ENCODE measurements around the gene DDX18.

DDX18 gene

DNA sequence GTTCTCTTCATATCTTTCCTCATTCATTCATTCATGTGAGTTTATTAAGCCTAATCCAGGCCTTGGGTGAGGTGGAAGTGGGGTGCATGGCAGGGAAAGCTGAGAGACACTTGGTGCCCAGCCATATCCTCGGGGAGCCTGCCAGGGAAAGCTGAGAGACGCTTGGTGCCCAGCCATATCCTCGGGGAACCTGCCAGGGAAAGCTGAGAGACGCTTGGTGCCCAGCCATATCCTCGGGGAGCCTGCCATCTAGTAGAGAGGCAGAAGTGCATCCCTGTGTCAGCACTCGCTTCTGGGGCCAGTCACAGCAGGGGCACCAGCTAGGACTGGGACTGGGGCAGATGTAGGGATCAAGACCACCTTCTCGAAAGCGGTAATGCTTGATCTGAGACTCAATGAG lies 39.4 kb downstream of the DDX18 start:
- Histone ChIP-seq H3K27ac (no peak overlapping the region), H3K36me3 (replicated peaks) (no peaks in the 10 kb centered on the region), H3K4me3 (ENCODE audit: low read depth, low read length) (no peak overlapping the region), H3K27me3 (replicated peaks) (no peaks in the 10 kb centered on the region)
- no peak for DNase-seq
- TF ChIP-seq CTCF (IDR thresholded peaks at IDR 0.05; ENCODE audit: low read depth, low read length, missing control alignments): no peak
- in situ Hi-C loops (cut with HindIII; ENCODE audit: low pct_ligation_motif_present, low sequenced_read_pairs): no loop called here

DNA sequence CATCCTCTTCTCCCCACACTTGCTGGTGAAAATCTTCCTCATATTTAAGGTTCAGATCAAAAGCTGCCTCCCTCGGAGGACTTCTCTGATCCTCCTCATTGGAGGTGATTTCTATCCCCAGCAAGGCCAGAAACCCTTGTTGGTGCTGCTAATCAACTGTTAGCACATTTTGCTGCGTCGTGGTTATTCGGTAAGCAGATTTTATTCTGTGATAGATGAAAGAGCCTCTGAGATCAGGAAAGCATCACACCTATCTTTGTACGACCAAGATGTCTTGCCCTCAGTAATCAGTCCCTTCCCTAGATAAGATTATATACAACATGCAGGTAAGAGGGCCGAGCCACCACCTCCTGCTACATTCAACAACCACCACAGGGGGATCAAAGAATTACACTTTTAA lies 40.1 kb downstream of the DDX18 start:
- H3K27ac ChIP-seq: no peak overlapping the region
- H3K36me3 ChIP-seq (replicated peaks): no peaks in the 10 kb centered on the region
- DNase-seq: no peak
- no peaks in the 10 kb centered on the region for H3K27me3 ChIP-seq (replicated peaks)
- TF ChIP-seq CTCF (IDR thresholded peaks at IDR 0.05; ENCODE audit: low read depth, low read length, missing control alignments): no peak
- in situ Hi-C loops (cut with HindIII; ENCODE audit: low pct_ligation_motif_present, low sequenced_read_pairs): no loop called here
- H3K4me3 ChIP-seq (ENCODE audit: low read depth, low read length): no peak overlapping the region

- Histone ChIP-seq H3K36me3 (replicated peaks) (no peaks in the 10 kb centered on the region), H3K27me3 (replicated peaks) (no peaks in the 10 kb centered on the region), H3K4me3 (ENCODE audit: low read depth, low read length) (no peak overlapping the region), H3K27ac (peak overlapping the region; percentile 71)
- TF ChIP-seq CTCF (IDR thresholded peaks at IDR 0.05; ENCODE audit: low read depth, low read length, missing control alignments): no peak
- in situ Hi-C loops (cut with HindIII; ENCODE audit: low pct_ligation_motif_present, low sequenced_read_pairs): no loop called here
- DNase-seq: no peak
Observed at GRCh38 chr2:117855886-117856285, 41.4 kb downstream of the DDX18 start.

DNA sequence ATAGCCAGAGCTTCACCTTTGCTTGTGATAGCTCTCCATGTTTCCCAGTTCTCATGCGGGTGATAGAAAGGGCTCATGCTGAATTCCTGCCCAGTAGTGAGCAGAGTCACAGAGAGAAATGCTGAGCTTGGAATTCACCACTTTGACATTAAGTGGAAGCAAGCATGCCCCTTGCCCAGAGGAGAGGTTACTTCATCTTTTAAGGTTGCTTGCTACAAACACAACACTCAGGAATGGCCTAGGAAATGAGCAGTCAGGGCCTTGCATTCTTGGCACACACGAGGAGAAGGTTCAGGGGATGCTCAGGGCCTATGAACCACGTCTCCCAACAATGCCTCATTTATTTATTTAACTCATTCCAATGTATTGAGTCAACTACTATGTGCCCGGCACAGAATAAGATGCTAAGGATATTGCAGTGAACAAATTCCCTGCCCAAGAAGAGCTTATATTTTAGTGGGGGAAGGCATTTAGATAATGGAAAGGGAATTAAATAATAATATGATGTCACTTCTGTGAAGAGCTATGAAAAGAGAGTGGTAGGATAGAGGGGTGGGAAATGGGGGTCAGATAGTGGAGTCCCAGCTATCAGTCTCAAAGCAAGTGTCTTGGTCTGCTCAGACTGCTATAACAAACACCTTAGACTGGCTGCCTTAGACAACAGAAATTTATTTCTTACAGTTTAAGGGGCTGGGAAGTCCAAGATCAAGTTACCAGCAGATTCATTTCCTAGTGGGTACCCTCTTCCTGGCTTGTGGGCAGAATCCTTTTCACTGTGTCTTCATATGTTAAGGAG lies 42.1 kb downstream of the DDX18 start:
- peak; percentile 91 for DNase-seq
- H3K27me3 ChIP-seq (replicated peaks): no peaks in the 10 kb centered on the region
- H3K4me3 ChIP-seq (ENCODE audit: low read depth, low read length): no peak overlapping the region
- in situ Hi-C loops (cut with HindIII; ENCODE audit: low pct_ligation_motif_present, low sequenced_read_pairs): no loop called here
- peak overlapping the region; percentile 71 for H3K27ac ChIP-seq
- no peak for TF ChIP-seq CTCF (IDR thresholded peaks at IDR 0.05; ENCODE audit: low read depth, low read length, missing control alignments)
- no peaks in the 10 kb centered on the region for H3K36me3 ChIP-seq (replicated peaks)

DNA sequence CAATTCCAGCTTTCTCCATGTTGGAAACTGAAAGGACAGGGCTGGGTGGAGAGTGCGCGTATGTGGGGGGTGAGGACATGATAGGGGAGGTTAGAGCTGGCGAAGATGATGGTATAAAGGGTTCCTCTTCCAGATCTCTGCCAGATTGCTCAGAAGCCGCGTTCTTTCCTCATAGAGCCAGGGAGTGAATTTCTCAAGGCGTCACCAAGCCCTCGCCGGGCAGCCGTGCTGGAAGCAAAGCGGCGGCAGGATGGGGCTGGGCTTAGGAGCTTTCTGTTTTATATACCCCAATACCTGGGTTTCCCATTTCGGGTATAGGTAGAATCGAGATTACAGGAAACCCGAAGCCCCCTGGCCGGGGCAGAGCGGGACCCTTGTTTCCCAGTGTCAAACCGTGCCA lies 43.8 kb downstream of the DDX18 start:
- Histone ChIP-seq H3K36me3 (replicated peaks) (no peaks in the 10 kb centered on the region), H3K27ac (no peak overlapping the region), H3K4me3 (ENCODE audit: low read depth, low read length) (no peak overlapping the region), H3K27me3 (replicated peaks) (no peaks in the 10 kb centered on the region)
- in situ Hi-C loops (cut with HindIII; ENCODE audit: low pct_ligation_motif_present, low sequenced_read_pairs): no loop called here
- no peak for TF ChIP-seq CTCF (IDR thresholded peaks at IDR 0.05; ENCODE audit: low read depth, low read length, missing control alignments)
- DNase-seq: no peak

All from brain microvascular endothelial cell (primary cell).